Retina (tissue), 1 donor: Measurements from ENCODE around the gene TNIP1.

Source experiments
- DNase-seq: peaks from one replicate; pipeline ENCODE4 v3.0.0-alpha.2; 2016

TNIP1 gene

GRCh38 chr5:151082282-151082902, 1.6 kb upstream of the TNIP1 start:
- no peak for DNase-seq

DNA sequence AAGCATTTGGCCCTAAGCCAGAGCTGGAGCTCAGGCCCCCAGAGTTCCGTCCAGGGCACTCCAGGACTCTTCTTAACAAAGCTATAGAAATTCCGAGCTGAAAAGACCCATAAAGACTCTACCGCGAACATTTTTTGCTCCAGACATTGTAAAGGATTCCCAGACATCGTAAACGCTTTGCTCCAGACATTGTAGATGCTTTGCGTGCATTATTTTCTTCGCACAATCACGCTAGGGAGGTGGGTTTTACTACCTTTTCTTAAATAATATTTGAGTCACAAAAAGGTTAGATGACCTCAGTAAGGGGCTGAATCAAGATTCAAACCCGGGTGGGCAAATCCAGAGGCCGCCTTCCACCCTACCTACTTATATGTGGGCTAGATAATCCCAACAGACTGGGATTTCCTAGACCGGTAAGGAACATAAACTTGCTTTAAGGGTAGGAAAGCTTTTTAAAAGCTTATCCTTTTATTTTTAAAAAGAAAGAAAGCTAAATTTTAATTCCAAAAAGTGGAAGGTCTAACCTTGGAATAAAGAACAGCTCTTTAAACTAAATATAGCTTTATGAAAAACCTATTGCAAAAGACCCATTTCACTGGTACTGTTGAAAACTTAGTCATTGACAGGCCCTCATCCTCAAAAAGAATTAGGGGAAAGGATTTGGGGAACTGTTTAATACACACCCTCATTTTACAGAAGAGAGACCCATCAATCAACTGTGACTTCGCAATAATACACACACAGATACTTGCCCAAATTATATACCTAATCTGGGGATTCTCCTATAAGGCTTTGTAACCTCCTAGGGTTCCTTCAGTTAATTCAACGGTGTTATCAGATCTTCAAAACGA, 822 bp upstream of the TNIP1 start:
- DNase-seq, result no peak

DNA sequence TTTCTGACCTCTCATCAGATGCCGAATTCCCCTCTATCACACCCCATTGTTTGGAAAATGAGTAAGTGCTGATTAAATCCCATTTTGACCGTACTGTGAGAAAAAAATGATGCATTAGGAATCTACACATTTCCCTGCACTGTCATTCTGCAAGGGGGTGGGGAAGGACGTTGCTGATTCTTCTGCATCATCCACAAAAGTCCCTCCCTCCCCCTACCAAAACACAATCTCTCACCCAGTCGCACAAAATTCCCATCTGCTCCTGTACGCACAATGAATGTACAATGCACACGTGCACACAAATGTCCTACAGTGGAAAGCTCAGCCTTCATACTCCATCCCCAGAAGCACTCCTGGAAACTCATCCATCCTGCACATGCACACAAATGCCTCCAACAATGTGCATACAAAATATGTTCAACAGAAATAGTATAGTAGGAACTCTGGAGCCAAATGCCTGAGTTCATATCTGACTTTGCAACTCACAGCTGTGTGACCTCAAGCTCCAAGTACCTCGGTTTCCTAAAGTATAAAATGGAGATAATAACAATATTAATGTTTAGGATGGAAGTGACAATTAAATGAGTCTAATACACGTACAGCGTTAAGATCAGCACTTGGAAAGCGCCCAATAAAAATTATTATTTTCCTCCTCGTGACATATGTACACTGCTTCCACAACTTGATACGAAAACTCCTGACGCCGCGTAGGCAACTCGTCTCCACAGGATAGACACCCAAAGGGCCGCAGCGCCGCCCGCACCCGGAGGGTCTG, 809 bp downstream of the TNIP1 start:
- DNase-seq, result no peak

DNA sequence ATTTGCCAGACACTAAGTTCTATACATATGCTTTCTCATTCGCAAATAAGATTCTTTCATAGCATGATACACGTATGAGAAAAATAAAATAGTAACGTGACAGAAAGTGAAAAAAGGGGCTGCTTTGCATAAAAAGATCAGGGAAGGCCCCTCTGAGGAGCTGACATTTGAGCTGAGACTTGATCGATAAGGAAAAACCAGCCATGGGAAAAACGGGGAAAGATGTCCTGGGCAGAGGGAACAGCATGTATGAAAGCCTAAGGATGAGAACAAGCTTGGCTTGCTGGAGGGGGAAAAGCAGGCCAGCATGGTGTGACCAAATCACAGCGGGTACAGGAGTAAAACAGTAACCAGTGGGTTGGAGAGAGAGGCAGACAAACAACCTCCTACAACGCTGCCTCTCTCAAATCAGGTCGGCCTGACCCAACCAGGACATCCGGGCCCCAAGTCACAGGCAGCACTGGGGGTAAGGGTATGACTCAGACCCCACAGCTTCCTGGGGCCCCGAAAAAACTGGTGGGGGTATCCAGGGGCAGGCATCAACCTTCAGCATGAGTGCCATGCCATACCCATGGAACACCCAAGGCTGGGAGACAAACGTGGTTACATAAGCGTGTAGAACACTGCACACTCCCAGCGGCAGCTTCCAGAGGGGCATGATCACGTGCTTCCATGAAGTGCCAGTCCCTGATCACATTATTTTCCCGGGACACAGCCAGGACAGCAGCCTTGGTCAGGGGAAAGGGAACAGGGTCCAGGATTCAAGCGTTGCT, 2.2 kb downstream of the TNIP1 start:
- DNase-seq, result no peak

DNA sequence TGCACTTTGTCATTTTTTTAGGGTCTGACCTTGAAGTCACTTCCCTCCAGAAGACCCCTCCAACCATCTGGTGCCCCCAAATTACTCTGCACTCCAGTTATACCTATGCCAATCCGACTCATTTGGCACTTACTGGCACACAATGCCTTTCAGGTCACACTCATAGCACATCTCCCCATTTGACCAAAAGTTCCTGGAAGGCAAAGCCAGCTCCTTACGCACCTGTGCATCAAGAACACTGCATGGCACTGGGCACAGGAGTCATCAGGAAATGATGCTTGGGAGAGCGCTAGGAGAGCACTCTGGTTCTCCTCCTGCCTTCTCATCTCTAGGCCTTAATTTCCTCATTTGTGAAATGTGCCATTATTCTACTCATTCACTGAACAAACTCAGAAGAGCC, 2.9 kb downstream of the TNIP1 start:
- no peak for DNase-seq

- no peak for DNase-seq
These were observed 3.4 kb downstream of the TNIP1 start for GRCh38 chr5:151077419-151077818.

DNA sequence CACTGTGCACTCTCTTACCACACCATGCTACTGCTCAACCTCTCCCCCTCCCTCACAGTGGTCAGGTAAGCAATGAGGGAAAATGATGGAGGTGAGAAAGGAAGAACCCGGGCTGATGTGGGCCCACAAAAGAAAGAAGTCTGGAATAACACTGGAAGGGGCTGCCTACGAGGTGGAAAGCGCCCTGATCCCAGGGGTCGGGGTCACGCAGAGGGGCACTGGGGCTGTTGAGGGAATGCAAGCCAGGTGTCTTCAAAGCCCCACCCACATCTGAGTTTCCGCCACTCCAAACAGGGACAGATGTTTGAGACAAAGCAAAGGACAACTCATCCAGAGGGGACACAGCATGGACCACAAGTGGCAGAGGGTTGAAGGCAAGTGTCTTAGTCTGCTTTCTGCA, 4.2 kb downstream of the TNIP1 start:
- no peak for DNase-seq

- DNase-seq, result no peak
These were observed 5.0 kb downstream of the TNIP1 start for GRCh38 chr5:151075698-151076331.

DNA sequence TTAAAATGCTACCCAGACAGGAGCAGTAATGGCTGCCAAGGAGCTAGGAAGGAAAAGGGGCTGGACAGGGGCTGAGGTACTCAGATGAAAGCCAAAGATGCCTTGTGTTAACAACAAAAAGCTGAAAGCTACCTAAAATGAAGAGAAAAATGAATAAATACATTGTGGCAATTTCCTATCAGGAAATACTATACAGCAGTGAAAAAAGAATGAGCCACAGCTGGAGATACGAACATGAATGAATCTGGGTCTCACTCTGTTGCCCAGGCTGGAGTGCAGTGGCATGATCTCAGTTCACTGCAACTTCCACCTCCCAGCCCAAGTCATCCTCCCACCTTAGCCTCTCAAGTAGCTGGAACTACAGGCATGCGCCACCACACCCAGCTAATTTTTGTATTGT, 6.3 kb downstream of the TNIP1 start:
- DNase-seq, result no peak

GRCh38 chr5:151073280-151073679, 7.6 kb downstream of the TNIP1 start:
- DNase-seq, result no peak

- DNase-seq, result no peak
These were observed 8.2 kb downstream of the TNIP1 start for GRCh38 chr5:151072630-151073025.

GRCh38 chr5:151071848-151072629, 8.8 kb downstream of the TNIP1 start:
- no peak for DNase-seq

DNA sequence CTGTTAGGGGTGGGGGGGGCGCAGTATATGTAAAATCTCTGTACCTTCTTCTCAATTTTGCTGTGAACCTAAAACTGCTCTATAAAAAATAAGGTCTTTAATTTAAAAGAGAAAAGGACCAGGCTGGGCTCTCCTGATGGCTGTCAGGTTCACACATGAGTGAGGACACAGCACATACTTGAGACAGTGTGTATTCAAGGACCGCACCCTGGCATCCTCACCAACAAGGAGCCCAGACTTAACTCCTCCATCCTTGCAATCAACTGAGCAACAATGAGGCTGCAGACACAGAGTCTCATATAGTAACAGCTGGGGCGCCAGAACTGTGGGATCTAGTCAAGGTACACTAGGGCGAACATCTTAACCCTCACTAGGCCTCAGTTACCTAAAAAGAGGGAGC, 9.8 kb downstream of the TNIP1 start:
- no peak for DNase-seq

DNA sequence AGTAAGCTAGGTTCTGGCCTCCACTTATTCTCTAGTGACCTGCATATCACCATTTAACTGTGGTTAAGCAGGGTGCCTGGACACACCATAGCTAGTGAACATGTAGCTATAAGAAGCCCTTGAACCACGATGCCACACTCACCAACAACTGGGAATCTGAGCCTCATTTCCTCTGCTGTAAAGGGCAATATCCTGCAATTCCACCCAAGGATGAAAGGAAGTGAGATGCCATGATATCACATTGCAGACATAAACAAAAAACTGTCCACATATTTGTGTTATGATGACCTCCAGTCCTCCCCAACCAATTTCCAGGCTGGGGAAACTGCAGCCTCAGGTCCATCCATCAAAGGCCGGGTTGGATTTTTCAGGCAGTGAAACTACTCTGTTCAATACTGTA, 10.4 kb downstream of the TNIP1 start:
- DNase-seq, result no peak

GRCh38 chr5:151068433-151069197, 12.2 kb downstream of the TNIP1 start:
- no peak for DNase-seq

GRCh38 chr5:151067632-151068432, 13.0 kb downstream of the TNIP1 start:
- no peak for DNase-seq

GRCh38 chr5:151066920-151067319, 13.9 kb downstream of the TNIP1 start:
- no peak for DNase-seq

DNA sequence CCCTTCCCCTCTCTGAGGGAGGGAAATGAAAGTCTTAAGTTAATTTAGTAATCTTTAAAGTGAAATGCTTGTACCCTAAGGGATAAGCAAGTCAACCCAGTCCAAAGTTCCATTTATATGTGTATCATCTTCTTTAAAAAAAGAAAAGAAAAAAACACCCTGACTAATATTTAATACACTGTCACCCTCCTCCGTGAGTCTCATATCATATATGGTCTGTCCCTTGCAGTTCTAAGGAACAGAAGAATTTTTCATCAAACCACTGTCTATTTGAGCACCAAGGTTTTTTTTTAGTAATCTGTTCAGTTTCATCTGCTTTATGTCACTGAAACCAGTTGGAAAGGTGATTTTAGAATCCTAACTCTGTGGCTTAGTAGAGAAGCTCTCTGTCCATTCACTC, 15.2 kb downstream of the TNIP1 start:
- DNase-seq, result no peak

- DNase-seq, result no peak
These were observed 15.8 kb downstream of the TNIP1 start for GRCh38 chr5:151064916-151065499.
